Breast epithelium (tissue), 3 donors: ENCODE measurements around the gene IL15.
"Not testable (repeated sequence)": the region's sequence is repeated elsewhere in the genome, so short reads cannot be mapped to it uniquely, and the experiment has no call there.

ENCODE experiments used
- CTCF ChIP-seq, 3 donors: fragments of 450-650 bp; IDR thresholded peaks; one replicate each; pipeline ENCODE4 v1.5.1; 2016 to 2017; ENCODE audit warnings: antibody characterized with exemption in 3 of 3, mild to moderate bottlenecking in 3 of 3, moderate library complexity in 3 of 3
- POLR2A ChIP-seq: fragments of 450-650 bp; IDR thresholded peaks from one replicate; pipeline ENCODE4 v1.6.1; 2016; ENCODE audit warnings: antibody characterized with exemption, mild to moderate bottlenecking, moderate library complexity
- POLR2AphosphoS5 ChIP-seq, 3 donors: sonication (generic); formaldehyde crosslinking; IDR thresholded peaks; one replicate each; pipeline ENCODE4 v1.6.1; 2017; ENCODE audit warnings: antibody characterized with exemption in 3 of 3

GRCh38 chr4:141691247-141691646, 54.9 kb downstream of the IL15 start:
- not testable (repeated sequence) for TF ChIP-seq CTCF (IDR thresholded peaks at IDR 0.05); POLR2A; POLR2AphosphoS5 (IDR thresholded peaks at IDR 0.05)
